Smooth muscle cell (in vitro differentiated cells): Measurements from ENCODE around the gene SLX4IP. TPM values are rescaled to one million over a fixed set of nuclear protein-coding genes. Genes with fewer than 3 reads are reported as not detected.
"Not testable (repeated sequence)": the region's sequence is repeated elsewhere in the genome, so short reads cannot be mapped to it uniquely, and the experiment has no call there.

Experiments used
- DNase-seq: peaks from one replicate; lab custom pipeline; 2025; ENCODE audit not compliant: unreplicated experiment; lab: John Stamatoyannopoulos, UW
- H2AFZ ChIP-seq: fragments of 200-600 bp; sonication (generic); 2 replicates; pipeline ENCODE4 v1.6.0; 2016; ENCODE audit warnings: antibody characterized with exemption, low read depth, mild to moderate bottlenecking
- H3F3A ChIP-seq: fragments of 200-600 bp; sonication (generic); 2 replicates; pipeline ENCODE4 v1.6.0; 2017; ENCODE audit warnings: antibody characterized with exemption, low read depth
- H3K27ac ChIP-seq: fragments of 200-600 bp; sonication (generic); 2 replicates; pipeline ENCODE4 v1.5.1; 2016; ENCODE audit warnings: low read depth, mild to moderate bottlenecking
- H3K27me3 ChIP-seq: fragments of 200-600 bp; sonication (generic); 2 replicates; pipeline ENCODE4 v1.6.1; 2016; ENCODE audit warnings: low read depth, mild to moderate bottlenecking
- H3K36me3 ChIP-seq: fragments of 200-600 bp; sonication (generic); 2 replicates; pipeline ENCODE4 v1.5.1; 2016; ENCODE audit warnings: low read depth
- H3K4me1 ChIP-seq: fragments of 200-600 bp; sonication (generic); 2 replicates; pipeline ENCODE4 v1.5.1; 2016; ENCODE audit warnings: low read depth
- H3K4me2 ChIP-seq: fragments of 200-600 bp; sonication (generic); 2 replicates; pipeline ENCODE4 v1.6.0; 2016; ENCODE audit warnings: mild to moderate bottlenecking
- H3K4me3 ChIP-seq: fragments of 200-600 bp; sonication (generic); 2 replicates; pipeline ENCODE4 v1.5.1; 2016; ENCODE audit warnings: mild to moderate bottlenecking
- H3K79me2 ChIP-seq: fragments of 200-600 bp; sonication (generic); 2 replicates; pipeline ENCODE4 v1.6.0; 2016; ENCODE audit warnings: low read depth, mild to moderate bottlenecking
- H3K9ac ChIP-seq: fragments of 200-600 bp; sonication (generic); 2 replicates; pipeline ENCODE4 v1.6.0; 2016; ENCODE audit warnings: low read depth
- H3K9me3 ChIP-seq: fragments of 200-600 bp; sonication (generic); replicated peaks from 2 replicates; pipeline ENCODE4 v1.5.1; 2016; ENCODE audit warnings: low read depth
- H4K20me1 ChIP-seq: fragments of 200-600 bp; sonication (generic); 2 replicates; pipeline ENCODE4 v1.6.0; 2016; ENCODE audit warnings: low read depth
- CTCF ChIP-seq: fragments of 200-600 bp; sonication (generic); IDR thresholded peaks from 2 replicates; pipeline ENCODE4 v1.5.1; 2017; ENCODE audit warnings: borderline replicate concordance, mild to moderate bottlenecking, antibody characterized with exemption; ENCODE audit not compliant: insufficient read depth, poor library complexity, severe bottlenecking
- WGBS: methylation state at CpG from one replicate; pipeline ENCODE4 v1.1.7; 2016; ENCODE audit warnings: low lambda C conversion rate; 5-methylcytosine and 5-hydroxymethylcytosine counted together
- polyA plus RNA-seq: library from polyadenylated mRNA; unstranded; fragments of >200 nt; fragmentation: Nextera tagmentation; extraction: Ambion mirVana; gene quantifications from 2 replicates; pipeline ENCODE4 v1.2.1, GENCODE V29; 2016
- total RNA-seq: library from RNA; depleted of rRNA; stranded (reverse); fragments of >200 nt; gene quantifications from 2 replicates; pipeline ENCODE4 v1.2.3, GENCODE V29; 2014

Gene SLX4IP
- total and polyA plus RNA-seq, 2 experiments from 2014 or later: 1.2 to 6.2 TPM

GRCh38 chr20:10415013-10415650 lies 20.0 kb upstream of the SLX4IP start:
- no peak for DNase-seq
- 61% methylated on average over 3 of the region's 3 CpGs for WGBS

GRCh38 chr20:10417218-10417617 lies 17.9 kb upstream of the SLX4IP start:
- H3K9ac ChIP-seq, H3K4me3 ChIP-seq, H3K4me2 ChIP-seq, H4K20me1 ChIP-seq, H3K36me3 ChIP-seq, H3F3A ChIP-seq, H3K27me3 ChIP-seq, H3K27ac ChIP-seq, DNase-seq, H2AFZ ChIP-seq, H3K9me3 ChIP-seq: not testable (repeated sequence)
- H3K4me1 ChIP-seq: peaks cover 16% of the 10 kb centered on the region
- peaks cover 32% of the 10 kb centered on the region for H3K79me2 ChIP-seq
- 96% methylated on average over 2 of the region's 2 CpGs for WGBS

More at GRCh38 chr20:10415013-10415650, 20.0 kb upstream of the SLX4IP start:
- Histone ChIP-seq H3K4me2 (no peak overlapping the region), H3K4me3 (no peak overlapping the region), H3K79me2 (peaks cover 17% of the 10 kb centered on the region), H3K36me3 (no peaks in the 10 kb centered on the region), H3K9ac (no peak overlapping the region), H3K27me3 (no peaks in the 10 kb centered on the region), H2AFZ (no peak overlapping the region), H3K27ac (peak overlapping the region; percentile 25), H3F3A (no peaks in the 10 kb centered on the region), H4K20me1 (peaks cover 5% of the 10 kb centered on the region), H3K4me1 (peaks cover 16% of the 10 kb centered on the region), H3K9me3 (no peaks in the 10 kb centered on the region)
- no peak for TF ChIP-seq CTCF

GRCh38 chr20:10419550-10420133 lies 15.5 kb upstream of the SLX4IP start:
- no peaks in the 10 kb centered on the region for H3K36me3 ChIP-seq
- H3K4me2 ChIP-seq: no peak overlapping the region
- DNase-seq: no peak
- no peaks in the 10 kb centered on the region for H3K9me3 ChIP-seq
- peak overlapping the region; percentile 55 for H3K9ac ChIP-seq
- H3K4me3 ChIP-seq: no peak overlapping the region
- 68% methylated on average over 5 of the region's 5 CpGs for WGBS
- peaks cover 13% of the 10 kb centered on the region for H4K20me1 ChIP-seq
- no peaks in the 10 kb centered on the region for H3F3A ChIP-seq
- peak overlapping the region; percentile 81 for H3K27ac ChIP-seq
- no peaks in the 10 kb centered on the region for H3K27me3 ChIP-seq
- no peak for TF ChIP-seq CTCF
- H3K79me2 ChIP-seq: peaks cover 52% of the 10 kb centered on the region
- peaks cover 16% of the 10 kb centered on the region for H3K4me1 ChIP-seq
- no peak overlapping the region for H2AFZ ChIP-seq

GRCh38 chr20:10423735-10424134 lies 11.4 kb upstream of the SLX4IP start:
- Histone ChIP-seq H3K4me3 (no peak overlapping the region), H3K27me3 (no peaks in the 10 kb centered on the region), H2AFZ (no peak overlapping the region), H3K36me3 (no peaks in the 10 kb centered on the region), H3K4me2 (no peak overlapping the region), H3K79me2 (peaks cover 56% of the 10 kb centered on the region), H3K9ac (no peak overlapping the region), H3K4me1 (peaks cover 3% of the 10 kb centered on the region), H3K9me3 (no peaks in the 10 kb centered on the region), H3K27ac (no peak overlapping the region), H3F3A (peaks cover 5% of the 10 kb centered on the region), H4K20me1 (peaks cover 40% of the 10 kb centered on the region)
- no peak for TF ChIP-seq CTCF
- WGBS: 95% methylated on average over 2 of the region's 2 CpGs
- no peak for DNase-seq
